PFSK-1 (cell line): ENCODE measurements around the gene TOLLIP.

ENCODE experiments used
- POLR2AphosphoS5 ChIP-seq: IDR thresholded peaks from 2 replicates; pipeline ENCODE4 v1.6.1; 2012; ENCODE audit warnings: low read depth, mild to moderate bottlenecking, control low read depth, low read length, moderate library complexity
- SIN3A ChIP-seq: IDR thresholded peaks from 2 replicates; pipeline ENCODE4 v1.6.1; 2012; ENCODE audit warnings: mild to moderate bottlenecking, low read length, moderate library complexity, borderline replicate concordance; ENCODE audit not compliant: insufficient read depth
- TAF1 ChIP-seq: IDR thresholded peaks from 2 replicates; pipeline ENCODE4 v1.6.1; 2012; ENCODE audit warnings: low read length, control low read depth, borderline replicate concordance; ENCODE audit not compliant: insufficient read depth
- TF ChIP-seq, protein P1 (sequence below), 2 experiments: IDR thresholded peaks; 2 replicates each; pipeline versions ENCODE4 v1.6.1 to v1.8.0; 2011 to 2012; ENCODE audit warnings: low read depth in 2 of 2, low read length in 2 of 2, control low read depth in 1 of 2, inconsistent platforms in 1 of 2, mild to moderate bottlenecking in 1 of 2, moderate library complexity in 1 of 2; ENCODE audit not compliant: insufficient read depth in 1 of 2

- TF ChIP-seq SIN3A = no peak
- TF ChIP-seq POLR2AphosphoS5 = no peak
- TF ChIP-seq TAF1 = no peak
- TF ChIP-seq, protein P1, sequence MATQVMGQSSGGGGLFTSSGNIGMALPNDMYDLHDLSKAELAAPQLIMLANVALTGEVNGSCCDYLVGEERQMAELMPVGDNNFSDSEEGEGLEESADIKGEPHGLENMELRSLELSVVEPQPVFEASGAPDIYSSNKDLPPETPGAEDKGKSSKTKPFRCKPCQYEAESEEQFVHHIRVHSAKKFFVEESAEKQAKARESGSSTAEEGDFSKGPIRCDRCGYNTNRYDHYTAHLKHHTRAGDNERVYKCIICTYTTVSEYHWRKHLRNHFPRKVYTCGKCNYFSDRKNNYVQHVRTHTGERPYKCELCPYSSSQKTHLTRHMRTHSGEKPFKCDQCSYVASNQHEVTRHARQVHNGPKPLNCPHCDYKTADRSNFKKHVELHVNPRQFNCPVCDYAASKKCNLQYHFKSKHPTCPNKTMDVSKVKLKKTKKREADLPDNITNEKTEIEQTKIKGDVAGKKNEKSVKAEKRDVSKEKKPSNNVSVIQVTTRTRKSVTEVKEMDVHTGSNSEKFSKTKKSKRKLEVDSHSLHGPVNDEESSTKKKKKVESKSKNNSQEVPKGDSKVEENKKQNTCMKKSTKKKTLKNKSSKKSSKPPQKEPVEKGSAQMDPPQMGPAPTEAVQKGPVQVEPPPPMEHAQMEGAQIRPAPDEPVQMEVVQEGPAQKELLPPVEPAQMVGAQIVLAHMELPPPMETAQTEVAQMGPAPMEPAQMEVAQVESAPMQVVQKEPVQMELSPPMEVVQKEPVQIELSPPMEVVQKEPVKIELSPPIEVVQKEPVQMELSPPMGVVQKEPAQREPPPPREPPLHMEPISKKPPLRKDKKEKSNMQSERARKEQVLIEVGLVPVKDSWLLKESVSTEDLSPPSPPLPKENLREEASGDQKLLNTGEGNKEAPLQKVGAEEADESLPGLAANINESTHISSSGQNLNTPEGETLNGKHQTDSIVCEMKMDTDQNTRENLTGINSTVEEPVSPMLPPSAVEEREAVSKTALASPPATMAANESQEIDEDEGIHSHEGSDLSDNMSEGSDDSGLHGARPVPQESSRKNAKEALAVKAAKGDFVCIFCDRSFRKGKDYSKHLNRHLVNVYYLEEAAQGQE (IDR thresholded peaks at IDR 0.05; ENCODE audit: insufficient read depth in 1 of 2, low read depth in 2 of 2, low read length in 2 of 2) = no peak
Observed at GRCh38 chr11:1241706-1242105, 67.7 kb downstream of the TOLLIP start.
